H9 (cell line): ENCODE data around the gene JCHAIN. TPM values are rescaled to one million over a fixed set of nuclear protein-coding genes. Genes with fewer than 3 reads are reported as not detected.

Experiments
- DNase-seq: peaks from one replicate; pipeline ENCODE4 v3.0.0-alpha.2; 2017
- H2AFZ ChIP-seq: one replicate; pipeline ENCODE4 v1.6.1; 2013; ENCODE audit warnings: mild to moderate bottlenecking, low read length, control low read depth, moderate library complexity
- H2AK5ac ChIP-seq: 2 replicates; pipeline ENCODE4 v1.6.1; 2013; ENCODE audit warnings: low read length, control low read depth, mixed read lengths; ENCODE audit not compliant: insufficient read length
- H2BK120ac ChIP-seq: one replicate; pipeline ENCODE4 v1.6.1; 2013; ENCODE audit warnings: low read depth, mild to moderate bottlenecking, low read length, control low read depth, inconsistent platforms; ENCODE audit not compliant: poor library complexity, severe bottlenecking
- H2BK12ac ChIP-seq: 2 replicates; pipeline ENCODE4 v1.6.1; 2013; ENCODE audit warnings: low read length, control low read depth, mixed read lengths, low read depth; ENCODE audit not compliant: insufficient read length
- H2BK15ac ChIP-seq: 2 replicates; pipeline ENCODE4 v1.6.1; 2013; ENCODE audit warnings: low read depth, low read length, control low read depth
- H2BK20ac ChIP-seq: one replicate; pipeline ENCODE4 v1.6.1; 2013; ENCODE audit warnings: low read depth, mild to moderate bottlenecking, low read length, control low read depth, inconsistent platforms; ENCODE audit not compliant: poor library complexity, severe bottlenecking
- H2BK5ac ChIP-seq: 2 replicates; pipeline ENCODE4 v1.6.1; 2013; ENCODE audit warnings: low read length, control low read depth, mixed read lengths; ENCODE audit not compliant: insufficient read length
- H3K14ac ChIP-seq: 2 replicates; pipeline ENCODE4 v1.6.1; 2013; ENCODE audit warnings: low read length, control low read depth; ENCODE audit not compliant: insufficient read depth
- H3K18ac ChIP-seq: 2 replicates; pipeline ENCODE4 v1.6.1; 2013; ENCODE audit warnings: low read depth, mild to moderate bottlenecking, mixed read lengths, low read length, control low read depth; ENCODE audit not compliant: insufficient read length
- H3K23ac ChIP-seq: 2 replicates; pipeline ENCODE4 v1.6.1; 2013; ENCODE audit warnings: low read length, control low read depth, mixed read lengths, low read depth; ENCODE audit not compliant: insufficient read length
- H3K23me2 ChIP-seq: 2 replicates; pipeline ENCODE4 v1.6.1; 2013; ENCODE audit warnings: low read depth, mild to moderate bottlenecking, mixed read lengths, low read length, control low read depth; ENCODE audit not compliant: insufficient read length, poor library complexity, severe bottlenecking
- H3K27ac ChIP-seq: 2 replicates; pipeline ENCODE4 v1.5.1; 2013; ENCODE audit warnings: low read length, control low read depth, mixed read lengths, low read depth; ENCODE audit not compliant: insufficient read length
- H3K27me3 ChIP-seq: 2 replicates; pipeline ENCODE4 v1.6.1; 2013; ENCODE audit warnings: low read length, control low read depth, inconsistent platforms; ENCODE audit not compliant: insufficient read depth
- H3K4ac ChIP-seq: 2 replicates; pipeline ENCODE4 v1.6.1; 2013; ENCODE audit warnings: low read depth, mild to moderate bottlenecking, control low read depth, inconsistent platforms, low read length, moderate library complexity
- H3K4me1 ChIP-seq: 2 replicates; pipeline ENCODE4 v1.6.1; 2013; ENCODE audit warnings: low read length, control low read depth, inconsistent platforms; ENCODE audit not compliant: insufficient read depth
- H3K4me2 ChIP-seq: 2 replicates; pipeline ENCODE4 v1.6.1; 2013; ENCODE audit warnings: low read length, control low read depth, mixed read lengths; ENCODE audit not compliant: insufficient read length, insufficient read depth
- H3K56ac ChIP-seq: 2 replicates; pipeline ENCODE4 v1.6.1; 2013; ENCODE audit warnings: low read depth, mild to moderate bottlenecking, mixed read lengths, low read length, control low read depth; ENCODE audit not compliant: insufficient read length
- H3K79me1 ChIP-seq: 2 replicates; pipeline ENCODE4 v1.6.1; 2013; ENCODE audit warnings: low read depth, mild to moderate bottlenecking, moderate library complexity, low read length, control low read depth, inconsistent platforms; ENCODE audit not compliant: insufficient read depth, poor library complexity, severe bottlenecking
- H3K79me2 ChIP-seq: 2 replicates; pipeline ENCODE4 v1.6.1; 2013; ENCODE audit warnings: low read length, control low read depth, inconsistent platforms; ENCODE audit not compliant: insufficient read depth
- H3K9ac ChIP-seq: 2 replicates; pipeline ENCODE4 v1.6.1; 2013; ENCODE audit warnings: low read length, control low read depth, mixed read lengths; ENCODE audit not compliant: insufficient read length; ENCODE audit errors: extremely low read depth
- H3K9me3 ChIP-seq: one replicate; pipeline ENCODE4 v1.6.1; 2013; ENCODE audit warnings: low read depth, low read length, inconsistent platforms; ENCODE audit not compliant: control insufficient read depth
- H3T11ph ChIP-seq: one replicate; pipeline ENCODE4 v1.6.1; 2013; ENCODE audit warnings: mild to moderate bottlenecking, low read length, control low read depth, inconsistent platforms
- H4K20me1 ChIP-seq: one replicate; pipeline ENCODE4 v1.6.1; 2013; ENCODE audit not compliant: control insufficient read depth, insufficient read length, insufficient read depth
- H4K5ac ChIP-seq: 2 replicates; pipeline ENCODE4 v1.6.1; 2013; ENCODE audit warnings: low read depth, mild to moderate bottlenecking, mixed read lengths, low read length, control low read depth; ENCODE audit not compliant: insufficient read length
- H4K8ac ChIP-seq: replicated peaks from 2 replicates; pipeline ENCODE4 v1.6.1; 2013; ENCODE audit warnings: low read length, control low read depth, mixed read lengths, low read depth; ENCODE audit not compliant: insufficient read length
- H4K91ac ChIP-seq: 2 replicates; pipeline ENCODE4 v1.6.1; 2013; ENCODE audit warnings: low read depth, mild to moderate bottlenecking, moderate library complexity, mixed read lengths, low read length, control low read depth; ENCODE audit not compliant: insufficient read length
- H3K27ac Mint-ChIP-seq, 3 experiments: 2 replicates in 2 of 3; 3 replicates in 1 of 3; pipeline ENCODE4 v1.8.0; 2020 to 2021; ENCODE audit warnings: mixed read lengths in 3 of 3, mild to moderate bottlenecking in 1 of 3, moderate library complexity in 1 of 3
- H3K27me3 Mint-ChIP-seq: 2 replicates; pipeline ENCODE4 v1.8.0; 2021; ENCODE audit warnings: low read depth, mild to moderate bottlenecking, moderate library complexity, mixed read lengths
- H3K36me3 Mint-ChIP-seq, 3 experiments: 2 replicates in 2 of 3; 3 replicates in 1 of 3; pipeline ENCODE4 v1.8.0; 2020 to 2021; ENCODE audit warnings: low read depth in 3 of 3, mixed read lengths in 3 of 3; ENCODE audit not compliant: insufficient read depth in 1 of 3
- H3K4me1 Mint-ChIP-seq, 2 experiments: 2 replicates each; pipeline ENCODE4 v1.8.0; 2020; ENCODE audit warnings: mixed read lengths in 2 of 2
- H3K4me3 Mint-ChIP-seq, 2 experiments: 2 replicates in 1 of 2; 3 replicates in 1 of 2; pipeline ENCODE4 v1.8.0; 2020 to 2021; ENCODE audit warnings: mild to moderate bottlenecking in 2 of 2, mixed read lengths in 2 of 2, moderate library complexity in 1 of 2
- H3K9me3 Mint-ChIP-seq, 2 experiments: 2 replicates in 1 of 2; 3 replicates in 1 of 2; pipeline ENCODE4 v1.8.0; 2020; ENCODE audit warnings: mild to moderate bottlenecking in 2 of 2, mixed read lengths in 2 of 2, moderate library complexity in 1 of 2
- WGBS: extraction: QIAGEN DNeasy Blood & Tissue Kit; methylation state at CpG from one replicate; pipeline ENCODE4 v1.1.7; 2013; ENCODE audit warnings: missing lambda C conversion rate, low lambda C conversion rate, mixed read lengths; ENCODE audit not compliant: insufficient read length; ENCODE audit errors: extremely low coverage; 5-methylcytosine and 5-hydroxymethylcytosine counted together
- total RNA-seq: library from RNA; stranded (reverse); gene quantifications from 2 replicates; pipeline ENCODE4 v1.2.1, GENCODE V29; 2021
- TF ChIP-seq, protein P1 (sequence below): fragments of 200-600 bp; sonication (generic); conservative IDR thresholded peaks from 3 replicates; pipeline ENCODE4 v1.8.0; 2021; ENCODE audit warnings: antibody characterized with exemption, mild to moderate bottlenecking

JCHAIN gene
- total RNA-seq, 1 experiment from 2014 or later = not detected

DNA sequence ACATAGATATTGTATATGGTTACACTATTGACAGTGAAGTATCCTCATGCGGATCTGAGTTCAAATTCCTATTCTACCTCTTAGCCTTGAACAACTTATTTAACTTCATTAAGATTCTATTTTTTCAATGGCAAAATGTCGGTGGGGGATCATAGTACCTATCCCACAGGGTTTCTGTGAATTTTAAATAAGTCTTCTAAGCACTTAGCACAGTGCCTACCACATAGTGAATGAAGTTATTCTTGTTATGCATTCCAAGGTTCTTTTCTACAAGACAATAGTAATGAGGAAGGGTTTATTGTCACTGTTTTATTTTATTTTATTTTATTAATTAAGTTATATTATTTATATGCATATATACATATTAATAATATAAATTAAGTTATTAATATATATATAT, 46.5 kb downstream of the JCHAIN start:
- no peaks in the 10 kb centered on the region for H3K23me2 ChIP-seq
- no peaks in the 10 kb centered on the region for H3K27me3 ChIP-seq
- Mint-ChIP-seq H3K36me3 (no peaks in the 10 kb centered on the region), H3K27ac (no peak overlapping the region), H3K27me3 (no peaks in the 10 kb centered on the region), H3K4me3 (no peak overlapping the region), H3K9me3 (no peaks in the 10 kb centered on the region), H3K4me1 (no peaks in the 10 kb centered on the region; a peak in 1 of 4 replicates)
- no peaks in the 10 kb centered on the region for H4K20me1 ChIP-seq
- H3K27ac ChIP-seq = no peak overlapping the region
- H2BK120ac ChIP-seq = no peak overlapping the region
- no peak overlapping the region for H3K4ac ChIP-seq
- H3K56ac ChIP-seq = no peak overlapping the region
- H3K9me3 ChIP-seq = no peaks in the 10 kb centered on the region
- no peak overlapping the region for H3K4me2 ChIP-seq
- no CpG with 5 or more reads among the region's 2 CpGs for WGBS
- H2BK20ac ChIP-seq = no peak overlapping the region
- H3K79me1 ChIP-seq = no peaks in the 10 kb centered on the region
- H4K8ac ChIP-seq = no peak overlapping the region
- no peaks in the 10 kb centered on the region for H3K4me1 ChIP-seq
- DNase-seq = no peak
- H2AK5ac ChIP-seq = no peak overlapping the region
- H2BK5ac ChIP-seq = no peak overlapping the region
- H3K23ac ChIP-seq = no peak overlapping the region
- TF ChIP-seq, protein P1, sequence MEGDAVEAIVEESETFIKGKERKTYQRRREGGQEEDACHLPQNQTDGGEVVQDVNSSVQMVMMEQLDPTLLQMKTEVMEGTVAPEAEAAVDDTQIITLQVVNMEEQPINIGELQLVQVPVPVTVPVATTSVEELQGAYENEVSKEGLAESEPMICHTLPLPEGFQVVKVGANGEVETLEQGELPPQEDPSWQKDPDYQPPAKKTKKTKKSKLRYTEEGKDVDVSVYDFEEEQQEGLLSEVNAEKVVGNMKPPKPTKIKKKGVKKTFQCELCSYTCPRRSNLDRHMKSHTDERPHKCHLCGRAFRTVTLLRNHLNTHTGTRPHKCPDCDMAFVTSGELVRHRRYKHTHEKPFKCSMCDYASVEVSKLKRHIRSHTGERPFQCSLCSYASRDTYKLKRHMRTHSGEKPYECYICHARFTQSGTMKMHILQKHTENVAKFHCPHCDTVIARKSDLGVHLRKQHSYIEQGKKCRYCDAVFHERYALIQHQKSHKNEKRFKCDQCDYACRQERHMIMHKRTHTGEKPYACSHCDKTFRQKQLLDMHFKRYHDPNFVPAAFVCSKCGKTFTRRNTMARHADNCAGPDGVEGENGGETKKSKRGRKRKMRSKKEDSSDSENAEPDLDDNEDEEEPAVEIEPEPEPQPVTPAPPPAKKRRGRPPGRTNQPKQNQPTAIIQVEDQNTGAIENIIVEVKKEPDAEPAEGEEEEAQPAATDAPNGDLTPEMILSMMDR = no peak
- H3K18ac ChIP-seq = no peak overlapping the region
- no peak overlapping the region for H2AFZ ChIP-seq
- no peak overlapping the region for H4K91ac ChIP-seq
- no peak overlapping the region for H3K14ac ChIP-seq
- no peak overlapping the region for H2BK15ac ChIP-seq
- no peak overlapping the region for H3K9ac ChIP-seq
- no peak overlapping the region for H2BK12ac ChIP-seq
- H4K5ac ChIP-seq = no peak overlapping the region
- H3K79me2 ChIP-seq = no peaks in the 10 kb centered on the region
- H3T11ph ChIP-seq = no peak overlapping the region
